Measurements from ENCODE around the gene MUC3A.

MUC3A gene

GRCh38 chr7:100949933-100950443 lies 654 bp downstream of the MUC3A start:
- no peak for DNase-seq (ENCODE audit: extremely low read depth, low read depth)
- H3K4me3 ChIP-seq (replicated peaks; ENCODE audit: low read depth, low read length): no peak overlapping the region
- TF ChIP-seq CTCF (IDR thresholded peaks at IDR 0.05; ENCODE audit: low read depth, low read length, missing control alignments): no peak

GRCh38 chr7:100951172-100951571 lies 1.8 kb downstream of the MUC3A start:
- no peak for DNase-seq (ENCODE audit: extremely low read depth, low read depth)
- TF ChIP-seq CTCF (IDR thresholded peaks at IDR 0.05; ENCODE audit: low read depth, low read length, missing control alignments): no peak
- H3K4me3 ChIP-seq (replicated peaks; ENCODE audit: low read depth, low read length): no peak overlapping the region

DNA sequence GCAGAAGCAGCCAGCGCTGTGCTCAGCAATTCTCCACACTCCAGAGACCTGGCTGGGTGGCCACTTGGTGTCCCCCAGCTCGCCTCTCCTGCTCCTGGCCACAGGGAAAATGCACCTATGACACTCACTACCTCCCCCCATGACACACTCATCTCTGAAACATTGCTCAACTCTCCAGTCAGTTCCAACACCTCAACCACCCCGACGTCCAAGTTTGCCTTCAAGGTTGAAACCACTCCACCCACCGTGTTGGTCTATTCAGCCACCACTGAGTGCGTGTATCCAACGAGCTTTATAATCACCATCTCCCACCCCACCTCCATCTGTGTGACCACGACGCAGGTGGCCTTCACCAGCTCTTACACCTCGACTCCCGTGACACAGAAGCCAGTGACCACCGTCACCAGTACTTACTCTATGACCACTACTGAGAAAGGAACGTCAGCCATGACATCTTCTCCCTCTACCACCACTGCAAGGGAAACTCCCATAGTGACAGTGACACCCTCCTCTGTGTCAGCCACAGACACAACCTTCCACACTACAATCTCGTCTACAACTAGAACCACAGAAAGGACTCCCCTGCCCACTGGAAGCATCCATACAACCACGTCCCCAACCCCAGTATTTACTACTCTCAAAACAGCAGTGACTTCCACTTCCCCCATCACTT lies 2.7 kb downstream of the MUC3A start:
- no peak overlapping the region for H3K4me3 ChIP-seq (replicated peaks; ENCODE audit: low read depth, low read length)
- no peak for TF ChIP-seq CTCF (IDR thresholded peaks at IDR 0.05; ENCODE audit: low read depth, low read length, missing control alignments)
- DNase-seq (ENCODE audit: extremely low read depth, low read depth): no peak

DNA sequence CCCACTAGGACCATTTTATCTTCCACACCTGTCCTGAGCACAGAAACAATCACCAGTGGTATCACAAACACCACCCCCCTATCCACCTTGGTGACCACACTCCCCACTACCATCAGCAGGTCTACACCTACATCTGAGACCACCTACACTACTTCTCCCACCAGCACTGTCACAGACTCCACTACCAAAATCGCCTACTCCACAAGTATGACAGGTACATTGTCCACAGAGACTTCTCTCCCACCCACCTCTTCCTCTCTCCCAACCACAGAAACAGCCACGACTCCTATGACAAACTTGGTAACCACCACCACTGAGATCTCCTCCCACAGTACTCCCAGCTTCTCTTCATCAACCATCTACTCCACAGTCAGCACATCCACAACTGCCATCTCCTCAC lies 3.3 kb downstream of the MUC3A start:
- TF ChIP-seq CTCF (IDR thresholded peaks at IDR 0.05; ENCODE audit: low read depth, low read length, missing control alignments): no peak
- H3K4me3 ChIP-seq (replicated peaks; ENCODE audit: low read depth, low read length): no peak overlapping the region
- DNase-seq (ENCODE audit: extremely low read depth, low read depth): no peak

DNA sequence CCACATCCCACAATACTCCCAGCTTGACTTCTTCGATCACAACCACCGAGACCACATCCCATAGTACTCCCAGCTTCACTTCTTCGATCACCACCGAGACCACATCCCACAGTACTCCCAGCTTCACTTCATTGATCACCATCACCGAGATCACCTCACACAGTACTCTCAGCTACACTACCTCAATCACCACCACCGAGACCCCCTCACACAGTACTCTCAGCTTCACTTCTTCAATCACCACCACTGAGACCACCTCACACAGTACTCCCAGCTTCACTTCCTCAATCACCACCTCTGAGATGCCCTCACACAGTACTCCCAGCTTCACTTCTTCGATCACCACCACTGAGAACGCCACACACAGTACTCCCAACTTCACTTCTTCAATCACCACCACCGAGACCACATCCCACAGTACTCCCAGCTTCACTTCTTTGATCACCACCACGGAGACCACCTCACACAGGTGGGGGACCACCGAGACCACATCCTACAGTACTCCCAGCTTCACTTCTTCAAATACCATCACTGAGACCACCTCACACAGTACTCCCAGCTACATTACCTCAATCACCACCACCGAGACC lies 8.6 kb downstream of the MUC3A start:
- no peak for TF ChIP-seq CTCF (IDR thresholded peaks at IDR 0.05; ENCODE audit: low read depth, low read length, missing control alignments)
- no peak for DNase-seq (ENCODE audit: extremely low read depth, low read depth)
- no peak overlapping the region for H3K4me3 ChIP-seq (replicated peaks; ENCODE audit: low read depth, low read length)

DNA sequence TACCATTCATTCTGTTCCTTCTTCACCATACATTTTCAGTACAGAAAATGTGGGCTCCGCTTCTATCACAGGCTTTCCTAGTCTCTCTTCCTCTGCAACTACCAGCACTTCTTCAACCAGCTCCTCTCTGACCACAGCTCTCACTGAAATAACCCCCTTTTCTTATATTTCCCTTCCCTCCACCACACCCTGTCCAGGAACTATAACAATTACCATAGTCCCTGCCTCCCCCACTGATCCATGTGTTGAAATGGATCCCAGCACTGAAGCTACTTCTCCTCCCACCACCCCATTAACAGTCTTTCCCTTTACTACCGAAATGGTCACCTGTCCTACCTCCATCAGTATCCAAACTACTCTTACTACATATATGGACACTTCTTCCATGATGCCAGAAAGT lies 10.6 kb downstream of the MUC3A start:
- no peak for DNase-seq (ENCODE audit: extremely low read depth, low read depth)

More for the DNA sequence above, 10.6 kb downstream of the MUC3A start:
- no peak overlapping the region for H3K4me3 ChIP-seq (replicated peaks; ENCODE audit: low read depth, low read length)
- TF ChIP-seq CTCF (IDR thresholded peaks at IDR 0.05; ENCODE audit: low read depth, low read length, missing control alignments): no peak
